Ovary (tissue), 9 donors: ENCODE measurements around the gene LTF. TPM values are rescaled to one million over a fixed set of nuclear protein-coding genes. Genes with fewer than 3 reads are reported as not detected.

Experiments
- DNase-seq, 5 donors: peaks; one replicate each; pipeline ENCODE4 v3.0.0-alpha.2; 2019 to 2020
- H3K27ac ChIP-seq, 2 donors: fragments of 200-600 bp; one replicate each; pipeline versions ENCODE4 v1.5.1 to v1.8.0; 2019 to 2022
- H3K27me3 ChIP-seq: fragments of 200-600 bp; one replicate; pipeline ENCODE4 v1.8.0; 2022
- H3K36me3 ChIP-seq: fragments of 200-600 bp; sonication (generic); one replicate; pipeline ENCODE4 v1.5.1; 2019
- H3K4me1 ChIP-seq: one replicate; pipeline ENCODE4 v1.8.1; 2013; ENCODE audit warnings: mild to moderate bottlenecking, moderate library complexity; ENCODE audit not compliant: insufficient read depth
- H3K4me3 ChIP-seq: fragments of 200-600 bp; sonication (generic); one replicate; pipeline ENCODE4 v1.5.1; 2017
- H3K9me3 ChIP-seq, 2 donors: fragments of 200-600 bp in 1 of 2; sonication (generic) in 1 of 2; one replicate each; pipeline versions ENCODE4 v1.5.1 to v1.8.1; 2013 to 2019; ENCODE audit warnings: mild to moderate bottlenecking in 1 of 2, moderate library complexity in 1 of 2
- EP300 ChIP-seq: sonication (generic); formaldehyde crosslinking; IDR thresholded peaks from one replicate; pipeline ENCODE4 v1.6.1; 2017; ENCODE audit warnings: antibody characterized with exemption
- POLR2A ChIP-seq: fragments of 450-650 bp; IDR thresholded peaks from one replicate; pipeline ENCODE4 v1.6.1; 2017; ENCODE audit warnings: antibody characterized with exemption, mild to moderate bottlenecking, moderate library complexity
- WGBS, 3 donors: extraction: QIAGEN DNeasy Blood & Tissue Kit in 1 of 3; methylation state at CpG; one replicate each; pipeline versions ENCODE4 v1.1.5 to v1.1.7; 2013 to 2017; 5-methylcytosine and 5-hydroxymethylcytosine counted together
- intact Hi-C, 4 donors: fragments of 100-400 bp; cut with DNase I; formaldehyde crosslinking; loops; one replicate each; pipeline versions ENCODE4 v1.11.0 to v1.15.1; 2022 to 2023
- polyA plus RNA-seq, 2 donors: library from polyadenylated mRNA; stranded (reverse); fragments of 200-250 nt in 1 of 2; fragments of 350-450 nt in 1 of 2; fragmentation: Illumina TruSeq in 1 of 2; extraction: RNeasy Lipid Tissue Mini Kit (QIAGEN cat#74804) in 1 of 2; gene quantifications; one replicate each; pipeline ENCODE4 v1.2.3, GENCODE V29; 2013 to 2014
- total RNA-seq, 7 donors: library from RNA; depleted of rRNA in 2 of 7; stranded (reverse); fragments of >200 nt in 2 of 7; fragmentation: NEBNext Ultra II Directional in 3 of 7; extraction: Animal tissue kit (Norgen Biotek cat#: 25700) in 3 of 7; gene quantifications; one replicate each; pipeline versions ENCODE4 v1.1.0 to v1.2.4, GENCODE V29; 2016 to 2023
- TF ChIP-seq, protein P1 (sequence below), 3 donors: fragments of 450-650 bp in 2 of 3; fragments of 200-600 bp in 1 of 3; IDR thresholded peaks; one replicate each; pipeline versions ENCODE4 v1.5.1 to v1.8.0; 2016 to 2022; ENCODE audit warnings: antibody characterized with exemption in 3 of 3, mild to moderate bottlenecking in 1 of 3
- donor health status: DM: no; HTN: no; CAD: no; lungs with moderate emphysema.
- donor health status: DM: no; HTN: no; CAD: no.
- donor health status: Bipolar disorder and iron deficiency.
- donor health status: DM: yes; HTN: yes; CAD: no.
- donor health status: DM: no; HTN: no; CAD: no.
- donor health status: DM: yes; HTN: yes; CAD: no.

Gene LTF
- total and polyA plus RNA-seq, 9 donors, result 0.56 to 23.7 (median 1.2) TPM

DNA sequence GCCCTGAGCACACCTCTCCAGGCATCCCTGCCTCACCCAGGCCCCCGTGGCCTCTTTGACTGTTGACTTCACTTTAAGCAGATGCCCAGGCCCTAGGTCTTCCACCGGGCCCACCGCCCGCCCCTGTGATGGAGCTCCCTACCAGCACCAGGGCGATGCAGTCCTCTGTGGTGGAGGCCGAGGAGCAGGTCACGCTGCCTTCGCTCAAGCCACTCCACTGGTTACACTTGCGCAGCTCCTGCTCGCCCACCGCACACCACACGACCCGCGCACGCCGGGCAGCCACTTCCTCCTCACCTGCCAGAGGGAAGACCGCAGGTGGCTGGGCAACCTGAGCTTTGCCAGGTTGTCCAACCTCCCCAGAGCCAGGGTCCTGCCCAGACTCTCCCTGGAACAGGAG lies 16.0 kb downstream of the LTF start:
- TF ChIP-seq POLR2A (no peak), EP300 (no peak)
- TF ChIP-seq, protein P1, sequence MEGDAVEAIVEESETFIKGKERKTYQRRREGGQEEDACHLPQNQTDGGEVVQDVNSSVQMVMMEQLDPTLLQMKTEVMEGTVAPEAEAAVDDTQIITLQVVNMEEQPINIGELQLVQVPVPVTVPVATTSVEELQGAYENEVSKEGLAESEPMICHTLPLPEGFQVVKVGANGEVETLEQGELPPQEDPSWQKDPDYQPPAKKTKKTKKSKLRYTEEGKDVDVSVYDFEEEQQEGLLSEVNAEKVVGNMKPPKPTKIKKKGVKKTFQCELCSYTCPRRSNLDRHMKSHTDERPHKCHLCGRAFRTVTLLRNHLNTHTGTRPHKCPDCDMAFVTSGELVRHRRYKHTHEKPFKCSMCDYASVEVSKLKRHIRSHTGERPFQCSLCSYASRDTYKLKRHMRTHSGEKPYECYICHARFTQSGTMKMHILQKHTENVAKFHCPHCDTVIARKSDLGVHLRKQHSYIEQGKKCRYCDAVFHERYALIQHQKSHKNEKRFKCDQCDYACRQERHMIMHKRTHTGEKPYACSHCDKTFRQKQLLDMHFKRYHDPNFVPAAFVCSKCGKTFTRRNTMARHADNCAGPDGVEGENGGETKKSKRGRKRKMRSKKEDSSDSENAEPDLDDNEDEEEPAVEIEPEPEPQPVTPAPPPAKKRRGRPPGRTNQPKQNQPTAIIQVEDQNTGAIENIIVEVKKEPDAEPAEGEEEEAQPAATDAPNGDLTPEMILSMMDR (IDR thresholded peaks at IDR 0.05), result no peak
- H3K27ac ChIP-seq, result no peak overlapping the region
- no peaks in the 10 kb centered on the region for H3K27me3 ChIP-seq
- H3K36me3 ChIP-seq, result no peaks in the 10 kb centered on the region
- no peaks in the 10 kb centered on the region for H3K4me1 ChIP-seq
- 92 to 93% (median 92%) methylated on average over 17 of the region's 17 CpGs for WGBS, 3 donors
- no peaks in the 10 kb centered on the region for H3K9me3 ChIP-seq
- no peak for DNase-seq
- H3K4me3 ChIP-seq, result no peak overlapping the region
- intact Hi-C loops, result no loop called here

DNA sequence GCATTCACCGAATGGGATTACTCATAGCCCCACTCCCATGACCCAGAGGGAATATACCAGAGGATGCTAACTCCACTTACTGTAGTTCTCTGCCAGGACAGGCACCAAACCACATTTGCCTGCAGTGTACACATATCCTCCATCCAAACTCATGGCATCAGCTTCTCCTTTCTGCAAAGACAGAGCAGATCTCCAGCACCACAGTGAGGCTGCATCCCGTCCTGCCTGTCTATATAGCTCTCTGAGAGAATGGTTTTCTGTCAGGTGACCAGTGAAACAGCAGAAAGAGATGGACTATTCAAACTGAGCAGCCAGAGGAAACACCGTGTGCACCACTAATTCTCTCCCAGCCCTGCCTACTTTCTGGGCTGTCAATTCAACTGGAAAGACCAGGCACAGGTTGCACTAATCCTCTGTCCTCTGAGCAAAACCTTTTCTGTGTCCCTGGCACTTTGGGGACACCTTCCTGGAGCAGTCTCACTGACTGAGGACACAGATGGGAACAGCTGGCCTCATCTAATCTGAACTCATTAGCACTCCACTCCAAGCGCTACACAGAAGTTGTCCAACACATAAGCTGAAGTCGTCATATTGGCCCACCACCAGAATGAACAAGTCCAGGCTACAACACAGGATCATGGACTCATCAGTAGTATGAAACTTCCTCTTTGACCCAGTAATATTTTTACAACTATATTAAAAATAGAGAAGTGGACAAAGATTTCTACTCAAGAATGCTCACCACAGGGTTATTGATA lies 17.3 kb downstream of the LTF start:
- TF ChIP-seq POLR2A, result no peak
- H3K27me3 ChIP-seq, result no peaks in the 10 kb centered on the region
- H3K36me3 ChIP-seq, result no peaks in the 10 kb centered on the region
- H3K4me1 ChIP-seq, result no peaks in the 10 kb centered on the region
- intact Hi-C loops, result no loop called here
- no peak for DNase-seq
- no peak overlapping the region for H3K4me3 ChIP-seq
- WGBS, 3 donors, result 48 to 60% (median 49%) methylated on average over 5 of the region's 5 CpGs
- H3K9me3 ChIP-seq, result no peaks in the 10 kb centered on the region
- no peak overlapping the region for H3K27ac ChIP-seq

DNA sequence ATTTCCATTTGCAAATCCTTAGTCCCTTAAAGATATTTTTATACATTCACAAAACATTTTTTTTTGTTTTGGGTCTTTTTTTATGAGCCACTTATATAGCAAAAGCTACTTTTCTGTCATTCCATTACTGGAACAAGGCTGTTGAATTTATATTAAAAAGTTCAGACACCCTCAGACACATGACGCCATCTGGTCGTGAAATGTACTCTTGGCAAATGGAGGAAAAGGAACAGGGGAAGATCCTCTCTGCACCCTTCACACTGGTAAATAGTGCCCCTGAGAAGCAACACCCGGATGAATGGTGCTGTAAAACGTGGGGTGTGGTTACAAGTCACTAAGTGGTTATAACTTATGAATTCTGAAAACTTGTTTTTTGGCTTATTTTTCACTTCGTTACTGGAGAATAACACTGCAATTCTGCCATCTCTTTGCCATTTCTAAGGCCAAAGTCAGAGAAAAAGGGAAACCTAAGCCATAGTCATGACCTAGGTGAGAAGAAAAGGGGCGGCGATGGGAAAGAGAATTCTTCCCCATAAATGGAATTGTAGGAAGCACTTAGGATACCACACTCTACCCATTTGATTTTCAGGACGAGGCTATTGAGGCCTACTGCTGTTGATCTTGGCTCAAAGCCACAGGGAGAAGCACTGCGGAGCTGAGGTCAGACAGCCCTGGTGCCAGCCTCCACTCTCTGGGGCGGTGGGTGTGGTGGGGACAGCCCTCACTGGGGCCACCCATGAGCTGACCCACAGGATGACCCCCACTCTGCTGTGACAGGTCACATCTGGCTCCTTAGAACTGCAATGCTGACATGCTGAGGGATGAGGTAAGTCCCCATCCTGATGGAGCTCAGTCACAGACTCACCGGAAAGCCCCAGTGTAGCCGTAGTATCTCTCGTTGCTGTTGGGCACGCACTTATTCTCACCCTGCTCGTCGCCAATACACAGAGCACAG lies 21.9 kb downstream of the LTF start:
- 53 to 71% (median 68%) methylated on average over 16 of the region's 16 CpGs for whole genome bisulfite sequencing, 3 donors
- Histone ChIP-seq H3K27ac (no peak overlapping the region), H3K27me3 (no peaks in the 10 kb centered on the region), H3K36me3 (no peaks in the 10 kb centered on the region), H3K4me1 (no peaks in the 10 kb centered on the region), H3K9me3 (no peaks in the 10 kb centered on the region), H3K4me3 (no peak overlapping the region)
- no peak for TF ChIP-seq EP300
- TF ChIP-seq POLR2A, result no peak
- TF ChIP-seq, protein P1 (IDR thresholded peaks at IDR 0.05), result peak in 1 of 3 donors; percentile 14
- DNase-seq, result peak in 1 of 5 donors; percentile 50
- intact Hi-C loops, result no loop called here

DNA sequence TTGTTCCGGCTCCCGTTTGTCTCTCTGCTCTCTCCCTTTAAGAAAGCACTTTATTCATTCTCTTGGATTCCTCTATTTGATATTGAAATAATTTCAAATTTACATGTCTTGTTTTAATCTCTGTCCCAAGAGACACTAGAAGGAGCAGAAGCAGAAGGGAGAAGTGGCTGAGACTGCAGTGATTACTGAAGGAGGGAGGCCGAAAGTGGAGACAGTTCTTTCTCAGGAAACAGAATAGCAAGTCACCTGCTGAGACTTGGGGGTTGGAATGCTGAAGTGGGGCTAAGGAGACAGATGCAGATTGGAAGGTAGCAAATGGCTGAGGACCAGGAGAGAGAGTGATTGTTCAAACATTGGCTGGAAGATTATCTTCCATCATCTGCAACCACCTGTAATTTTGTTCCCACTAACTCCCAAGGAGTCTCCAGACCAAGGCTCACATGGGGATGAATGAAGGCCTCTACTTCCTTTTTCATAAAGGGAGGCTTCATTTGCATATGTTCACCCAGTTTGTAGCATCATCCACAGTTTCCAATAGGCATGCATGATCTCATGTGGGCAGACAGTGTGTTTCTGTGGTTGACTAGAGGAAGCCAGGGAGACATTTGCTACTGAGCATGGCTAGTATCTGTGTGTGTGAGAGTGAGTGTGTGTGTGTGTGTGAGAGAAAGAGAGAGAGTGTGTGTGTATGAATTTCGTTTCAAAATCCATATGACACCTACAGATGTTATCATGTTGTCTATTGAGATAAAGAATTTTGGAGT lies 24.0 kb downstream of the LTF start:
- H3K4me1 ChIP-seq, result no peaks in the 10 kb centered on the region
- DNase-seq, result no peak
- 76 to 78% (median 77%) methylated on average over 4 of the region's 4 CpGs for WGBS, 3 donors
- H3K27me3 ChIP-seq, result no peaks in the 10 kb centered on the region
- H3K36me3 ChIP-seq, result no peaks in the 10 kb centered on the region
- no peak overlapping the region for H3K27ac ChIP-seq
- H3K4me3 ChIP-seq, result no peak overlapping the region
- no peaks in the 10 kb centered on the region for H3K9me3 ChIP-seq
- TF ChIP-seq POLR2A, result no peak
- no peak for TF ChIP-seq EP300
- TF ChIP-seq, protein P1 (IDR thresholded peaks at IDR 0.05), result no peak
- intact Hi-C loops, result no loop called here
